Chondrocyte (in vitro differentiated cells): ENCODE measurements around the gene HKDC1. TPM values are rescaled to one million over a fixed set of nuclear protein-coding genes. Genes with fewer than 3 reads are reported as not detected.

Source experiments
- DNase-seq: peaks from one replicate; pipeline ENCODE4 v3.0.0; 2021; ENCODE audit warnings: mixed read lengths, low spot score
- H3K27ac Mint-ChIP-seq: one replicate; pipeline ENCODE4 v1.8.0; 2021; ENCODE audit warnings: mild to moderate bottlenecking, moderate library complexity, mixed read lengths; ENCODE audit not compliant: unreplicated experiment
- H3K27me3 Mint-ChIP-seq: 2 replicates; pipeline ENCODE4 v1.8.0; 2021; ENCODE audit warnings: low read depth, mixed read lengths
- H3K36me3 Mint-ChIP-seq: 2 replicates; pipeline ENCODE4 v1.8.0; 2021; ENCODE audit warnings: low read depth, mixed read lengths
- H3K4me1 Mint-ChIP-seq: 2 replicates; pipeline ENCODE4 v1.8.0; 2021; ENCODE audit warnings: low read depth, mild to moderate bottlenecking, mixed read lengths
- H3K4me3 Mint-ChIP-seq: one replicate; pipeline ENCODE4 v1.8.0; 2021; ENCODE audit warnings: mild to moderate bottlenecking, moderate library complexity, mixed read lengths; ENCODE audit not compliant: unreplicated experiment
- H3K9me3 Mint-ChIP-seq: 2 replicates; pipeline ENCODE4 v1.8.0; 2021; ENCODE audit warnings: low read depth, mixed read lengths
- total RNA-seq: library from RNA; stranded (reverse); gene quantifications from 3 replicates; pipeline ENCODE4 v1.2.1, GENCODE V29; 2021
- TF ChIP-seq, protein P1 (sequence below): fragments of 200-600 bp; sonication (generic); IDR thresholded peaks from 2 replicates; pipeline ENCODE4 v1.5.0; 2021; ENCODE audit warnings: antibody characterized with exemption, mild to moderate bottlenecking, moderate library complexity

HKDC1 gene
- total RNA-seq, 1 donor from 2014 or later: 4.0 TPM

- no peak overlapping the region for H3K27ac Mint-ChIP-seq
- TF ChIP-seq, protein P1, sequence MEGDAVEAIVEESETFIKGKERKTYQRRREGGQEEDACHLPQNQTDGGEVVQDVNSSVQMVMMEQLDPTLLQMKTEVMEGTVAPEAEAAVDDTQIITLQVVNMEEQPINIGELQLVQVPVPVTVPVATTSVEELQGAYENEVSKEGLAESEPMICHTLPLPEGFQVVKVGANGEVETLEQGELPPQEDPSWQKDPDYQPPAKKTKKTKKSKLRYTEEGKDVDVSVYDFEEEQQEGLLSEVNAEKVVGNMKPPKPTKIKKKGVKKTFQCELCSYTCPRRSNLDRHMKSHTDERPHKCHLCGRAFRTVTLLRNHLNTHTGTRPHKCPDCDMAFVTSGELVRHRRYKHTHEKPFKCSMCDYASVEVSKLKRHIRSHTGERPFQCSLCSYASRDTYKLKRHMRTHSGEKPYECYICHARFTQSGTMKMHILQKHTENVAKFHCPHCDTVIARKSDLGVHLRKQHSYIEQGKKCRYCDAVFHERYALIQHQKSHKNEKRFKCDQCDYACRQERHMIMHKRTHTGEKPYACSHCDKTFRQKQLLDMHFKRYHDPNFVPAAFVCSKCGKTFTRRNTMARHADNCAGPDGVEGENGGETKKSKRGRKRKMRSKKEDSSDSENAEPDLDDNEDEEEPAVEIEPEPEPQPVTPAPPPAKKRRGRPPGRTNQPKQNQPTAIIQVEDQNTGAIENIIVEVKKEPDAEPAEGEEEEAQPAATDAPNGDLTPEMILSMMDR: no peak
- H3K4me1 Mint-ChIP-seq: peaks cover 15% of the 10 kb centered on the region
- DNase-seq: no peak
- no peaks in the 10 kb centered on the region for H3K9me3 Mint-ChIP-seq
- no peaks in the 10 kb centered on the region for H3K27me3 Mint-ChIP-seq
- no peaks in the 10 kb centered on the region for H3K36me3 Mint-ChIP-seq
- no peak overlapping the region for H3K4me3 Mint-ChIP-seq
Measured at GRCh38 chr10:69242852-69243212, 22.7 kb downstream of the HKDC1 start.

- H3K36me3 Mint-ChIP-seq: no peaks in the 10 kb centered on the region
- no peaks in the 10 kb centered on the region for H3K9me3 Mint-ChIP-seq
- H3K27ac Mint-ChIP-seq: no peak overlapping the region
- TF ChIP-seq, protein P1: no peak
- no peaks in the 10 kb centered on the region for H3K27me3 Mint-ChIP-seq
- H3K4me3 Mint-ChIP-seq: no peak overlapping the region
- peaks cover 15% of the 10 kb centered on the region for H3K4me1 Mint-ChIP-seq
- DNase-seq: no peak
Measured at GRCh38 chr10:69243817-69244216, 23.7 kb downstream of the HKDC1 start.

DNA sequence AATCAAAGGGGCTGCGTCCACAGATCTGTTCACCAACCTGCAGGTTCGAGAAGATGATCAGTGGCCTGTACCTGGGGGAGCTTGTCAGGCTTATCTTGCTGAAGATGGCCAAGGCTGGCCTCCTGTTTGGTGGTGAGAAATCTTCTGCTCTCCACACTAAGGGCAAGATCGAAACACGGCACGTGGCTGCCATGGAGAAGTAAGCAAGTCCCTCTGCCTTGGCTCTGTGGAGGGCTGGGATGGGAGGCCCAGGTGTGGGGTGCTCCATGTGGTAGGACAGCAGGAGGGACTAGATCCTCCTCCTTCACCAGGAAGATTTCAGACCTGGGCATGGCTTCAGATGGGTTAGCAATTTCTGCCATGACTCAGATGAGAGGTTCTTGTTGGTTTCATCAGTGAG is 25.9 kb downstream of the HKDC1 start:
- peaks cover 12% of the 10 kb centered on the region for H3K4me1 Mint-ChIP-seq
- H3K4me3 Mint-ChIP-seq: no peak overlapping the region
- no peaks in the 10 kb centered on the region for H3K9me3 Mint-ChIP-seq
- TF ChIP-seq, protein P1: no peak
- H3K27ac Mint-ChIP-seq: no peak overlapping the region
- no peaks in the 10 kb centered on the region for H3K27me3 Mint-ChIP-seq
- H3K36me3 Mint-ChIP-seq: peaks cover 2% of the 10 kb centered on the region
- DNase-seq: no peak

DNA sequence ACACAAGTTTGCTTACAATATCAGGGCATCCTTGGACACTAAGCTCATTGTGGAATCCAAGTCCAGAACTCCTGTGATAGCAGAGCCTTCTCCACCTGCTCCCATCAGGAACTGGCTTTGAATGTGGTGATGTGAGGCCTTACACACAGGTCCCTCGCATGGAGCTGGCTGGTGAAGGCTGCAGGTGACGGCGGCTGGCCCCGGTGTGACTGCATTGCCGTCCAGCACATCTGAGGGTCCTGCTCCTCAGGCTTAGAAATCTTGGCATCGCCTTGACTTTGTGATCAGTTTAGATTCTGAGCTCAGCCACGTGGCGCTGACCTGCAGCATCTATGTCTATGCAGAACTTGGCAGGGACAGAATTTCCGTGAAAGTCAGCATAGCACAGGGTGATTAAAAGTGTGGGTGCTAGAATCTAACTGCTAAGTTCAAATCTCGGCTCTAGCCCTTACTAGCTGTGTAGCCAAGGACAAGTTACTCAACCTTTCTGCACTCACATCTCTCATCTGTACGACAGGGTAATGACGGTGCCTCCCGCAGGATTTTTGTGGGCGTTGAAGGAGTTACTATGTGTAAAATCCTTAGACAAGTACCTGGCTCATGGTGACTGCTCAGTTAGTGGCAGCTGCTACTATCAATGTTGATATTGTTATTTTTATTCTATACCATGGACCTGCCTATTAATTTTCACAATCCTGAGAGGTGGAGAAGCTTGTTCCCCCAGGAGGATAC is 26.6 kb downstream of the HKDC1 start:
- Mint-ChIP-seq H3K4me3 (no peak overlapping the region), H3K4me1 (peaks cover 10% of the 10 kb centered on the region), H3K9me3 (no peaks in the 10 kb centered on the region), H3K36me3 (peaks cover 2% of the 10 kb centered on the region), H3K27me3 (no peaks in the 10 kb centered on the region), H3K27ac (no peak overlapping the region)
- TF ChIP-seq, protein P1: no peak
- DNase-seq: no peak

GRCh38 chr10:69247313-69247710 is 27.2 kb downstream of the HKDC1 start:
- H3K27ac Mint-ChIP-seq: no peak overlapping the region
- no peak overlapping the region for H3K4me3 Mint-ChIP-seq
- no peaks in the 10 kb centered on the region for H3K9me3 Mint-ChIP-seq
- no peaks in the 10 kb centered on the region for H3K27me3 Mint-ChIP-seq
- peaks cover 9% of the 10 kb centered on the region for H3K4me1 Mint-ChIP-seq
- TF ChIP-seq, protein P1: no peak
- DNase-seq: no peak
- peaks cover 2% of the 10 kb centered on the region for H3K36me3 Mint-ChIP-seq
